Loucy (cell line): ENCODE measurements around the gene ATOX1.

Experiments
- H2AFZ ChIP-seq: fragments of 200-600 bp; sonication (generic); 2 replicates; pipeline ENCODE4 v1.6.0; 2016; ENCODE audit warnings: antibody characterized with exemption, mild to moderate bottlenecking, low read length, moderate library complexity
- H3F3A ChIP-seq: fragments of 200-600 bp; 2 replicates; pipeline ENCODE4 v1.6.0; 2016; ENCODE audit warnings: antibody characterized with exemption, low read depth, mild to moderate bottlenecking
- H3K27me3 ChIP-seq: fragments of 200-600 bp; sonication (generic); 2 replicates; pipeline ENCODE4 v1.6.1; 2014; ENCODE audit warnings: low read length, mild to moderate bottlenecking; ENCODE audit not compliant: insufficient read depth, poor library complexity, severe bottlenecking
- H3K36me3 ChIP-seq: fragments of 200-600 bp; sonication (generic); 2 replicates; pipeline ENCODE4 v1.6.1; 2016; ENCODE audit warnings: low read length; ENCODE audit not compliant: insufficient read depth
- H3K4me1 ChIP-seq: fragments of 200-600 bp; sonication (generic); 2 replicates; pipeline ENCODE4 v1.5.1; 2014; ENCODE audit warnings: low read length, mild to moderate bottlenecking; ENCODE audit not compliant: insufficient read depth, poor library complexity, severe bottlenecking
- H3K4me2 ChIP-seq: fragments of 200-600 bp; sonication (generic); 2 replicates; pipeline ENCODE4 v1.6.0; 2014; ENCODE audit warnings: antibody characterized with exemption, low read length, low read depth, mild to moderate bottlenecking; ENCODE audit not compliant: poor library complexity, severe bottlenecking
- H3K4me3 ChIP-seq: fragments of 200-600 bp; sonication (generic); 2 replicates; pipeline ENCODE4 v1.5.1; 2014; ENCODE audit warnings: low read length, mild to moderate bottlenecking, mixed read lengths; ENCODE audit not compliant: poor library complexity, severe bottlenecking
- H3K79me2 ChIP-seq: fragments of 200-600 bp; sonication (generic); 2 replicates; pipeline ENCODE4 v1.6.1; 2014; ENCODE audit warnings: low read length; ENCODE audit not compliant: insufficient read depth
- H3K9ac ChIP-seq: fragments of 200-600 bp; sonication (generic); 2 replicates; pipeline ENCODE4 v1.6.0; 2014; ENCODE audit warnings: mild to moderate bottlenecking, low read depth, low read length, moderate library complexity; ENCODE audit not compliant: poor library complexity, severe bottlenecking
- H3K9me2 ChIP-seq: fragments of 200-600 bp; sonication (generic); replicated peaks from 2 replicates; pipeline ENCODE4 v1.6.1; 2016; ENCODE audit warnings: low read depth, low read length, mixed read lengths
- H3K9me3 ChIP-seq: fragments of 200-600 bp; sonication (generic); 2 replicates; pipeline ENCODE4 v1.6.1; 2014; ENCODE audit warnings: mild to moderate bottlenecking, antibody characterized with exemption, low read length, low read depth; ENCODE audit not compliant: insufficient read depth
- H4K20me1 ChIP-seq: fragments of 200-600 bp; sonication (generic); 2 replicates; pipeline ENCODE4 v1.6.0; 2014; ENCODE audit warnings: antibody characterized with exemption, low read length, mild to moderate bottlenecking; ENCODE audit not compliant: insufficient read depth, poor library complexity, severe bottlenecking
- CTCF ChIP-seq: fragments of 200-600 bp; sonication (generic); conservative IDR thresholded peaks from 2 replicates; pipeline ENCODE4 v1.5.1; 2014; ENCODE audit warnings: mild to moderate bottlenecking, antibody characterized with exemption, low read length
- EZH2phosphoT487 ChIP-seq: fragments of 200-600 bp; IDR thresholded peaks from 2 replicates; pipeline ENCODE4 v1.6.1; 2018; ENCODE audit warnings: antibody characterized with exemption, mild to moderate bottlenecking, moderate library complexity, borderline replicate concordance

Gene ATOX1

GRCh38 chr5:151703780-151704179 lies 54.7 kb downstream of the ATOX1 start:
- no peak overlapping the region for H3K4me2 ChIP-seq

DNA sequence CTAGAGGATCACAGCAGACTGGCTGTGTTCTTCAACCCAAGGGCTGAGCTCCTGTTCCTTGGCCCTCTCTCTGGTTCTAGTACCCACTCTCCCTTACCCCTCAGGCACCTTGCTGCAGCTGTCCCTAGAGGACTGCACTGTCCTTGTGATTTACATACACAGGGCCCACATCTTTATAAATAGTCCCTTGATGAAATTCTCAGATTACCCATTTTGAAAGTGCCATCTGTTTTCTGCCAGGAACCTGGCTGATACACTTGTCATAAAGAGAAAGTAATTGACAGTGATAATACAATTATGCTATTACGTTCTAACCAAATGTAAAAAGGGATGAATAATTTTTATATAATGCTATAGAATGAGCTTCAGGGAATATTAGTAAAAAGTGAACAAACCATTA lies 55.2 kb downstream of the ATOX1 start:
- peaks cover 8% of the 10 kb centered on the region for H3K4me1 ChIP-seq
- H4K20me1 ChIP-seq: no peaks in the 10 kb centered on the region
- H3K36me3 ChIP-seq: no peaks in the 10 kb centered on the region
- no peak overlapping the region for H3K9ac ChIP-seq
- H3K79me2 ChIP-seq: no peaks in the 10 kb centered on the region
- H3K4me2 ChIP-seq: no peak overlapping the region
- H3K27me3 ChIP-seq: no peaks in the 10 kb centered on the region
- H3K9me2 ChIP-seq: no peaks in the 10 kb centered on the region
- H3K9me3 ChIP-seq: no peaks in the 10 kb centered on the region
- TF ChIP-seq CTCF: no peak
- TF ChIP-seq EZH2phosphoT487: no peak
- H2AFZ ChIP-seq: no peak overlapping the region
- no peaks in the 10 kb centered on the region for H3F3A ChIP-seq
- H3K4me3 ChIP-seq: no peak overlapping the region

More at GRCh38 chr5:151703780-151704179, 54.7 kb downstream of the ATOX1 start:
- no peaks in the 10 kb centered on the region for H3K36me3 ChIP-seq
- H3K9me3 ChIP-seq: no peaks in the 10 kb centered on the region
- H4K20me1 ChIP-seq: no peaks in the 10 kb centered on the region
- no peak overlapping the region for H2AFZ ChIP-seq
- peaks cover 9% of the 10 kb centered on the region for H3K4me1 ChIP-seq
- no peak overlapping the region for H3K4me3 ChIP-seq
- no peaks in the 10 kb centered on the region for H3F3A ChIP-seq
- no peak for TF ChIP-seq EZH2phosphoT487
- TF ChIP-seq CTCF: no peak
- no peaks in the 10 kb centered on the region for H3K9me2 ChIP-seq
- no peak overlapping the region for H3K9ac ChIP-seq
- no peaks in the 10 kb centered on the region for H3K27me3 ChIP-seq
- H3K79me2 ChIP-seq: no peaks in the 10 kb centered on the region

GRCh38 chr5:151700820-151701219 lies 57.6 kb downstream of the ATOX1 start:
- no peaks in the 10 kb centered on the region for H3K27me3 ChIP-seq
- H4K20me1 ChIP-seq: no peaks in the 10 kb centered on the region
- H3K4me1 ChIP-seq: no peaks in the 10 kb centered on the region
- no peaks in the 10 kb centered on the region for H3K9me2 ChIP-seq
- no peak for TF ChIP-seq CTCF
- TF ChIP-seq EZH2phosphoT487: no peak
- no peaks in the 10 kb centered on the region for H3K36me3 ChIP-seq
- no peak overlapping the region for H3K9ac ChIP-seq
- H3F3A ChIP-seq: no peaks in the 10 kb centered on the region
- H3K4me2 ChIP-seq: no peak overlapping the region
- no peaks in the 10 kb centered on the region for H3K79me2 ChIP-seq
- H2AFZ ChIP-seq: no peak overlapping the region
- no peak overlapping the region for H3K4me3 ChIP-seq
- no peaks in the 10 kb centered on the region for H3K9me3 ChIP-seq
